Neural cell (in vitro differentiated cells): ENCODE results near the gene BRSK2.

Experiments used
- CTCF ChIP-seq: fragments of 450-650 bp; IDR thresholded peaks from 2 replicates; pipeline ENCODE4 v1.5.1; 2014; ENCODE audit warnings: antibody characterized with exemption, mild to moderate bottlenecking, moderate library complexity; ENCODE audit not compliant: poor library complexity, severe bottlenecking
- EP300 ChIP-seq: fragments of 450-650 bp; conservative IDR thresholded peaks from 2 replicates; pipeline ENCODE4 v1.6.1; 2014; ENCODE audit warnings: antibody characterized with exemption, mild to moderate bottlenecking, moderate library complexity; ENCODE audit not compliant: poor library complexity, severe bottlenecking
- EZH2 ChIP-seq: fragments of 200-600, 300-800 bp; shearing (Covaris generic), sonication (generic); IDR thresholded peaks from 2 replicates; pipeline ENCODE4 v1.6.1; 2014; ENCODE audit warnings: antibody characterized with exemption, low read length, borderline replicate concordance, mild to moderate bottlenecking; ENCODE audit not compliant: insufficient read depth, poor library complexity, severe bottlenecking
- POLR2AphosphoS5 ChIP-seq: IDR thresholded peaks from 2 replicates; pipeline ENCODE4 v1.6.1; 2012
- RAD21 ChIP-seq: fragments of 450-650 bp; conservative IDR thresholded peaks from 2 replicates; pipeline ENCODE4 v1.6.1; 2014; ENCODE audit warnings: antibody characterized with exemption, mild to moderate bottlenecking, moderate library complexity
- REST ChIP-seq: IDR thresholded peaks from 2 replicates; pipeline ENCODE4 v1.6.1; 2012; ENCODE audit warnings: borderline replicate concordance

GRCh38 chr11:1452744-1453143 is 63.0 kb downstream of the BRSK2 start:
- no peak for TF ChIP-seq EZH2
- TF ChIP-seq CTCF: no peak
- TF ChIP-seq POLR2AphosphoS5: no peak
- no peak for TF ChIP-seq EP300
- TF ChIP-seq REST: no peak
- TF ChIP-seq RAD21: no peak
